NCI-H187 (cell line): ENCODE results near the gene MPL.

ENCODE experiments used
- DNase-seq, 2 experiments: peaks; one replicate each; lab custom pipeline; 2025; lab: John Stamatoyannopoulos, UW

MPL gene

DNA sequence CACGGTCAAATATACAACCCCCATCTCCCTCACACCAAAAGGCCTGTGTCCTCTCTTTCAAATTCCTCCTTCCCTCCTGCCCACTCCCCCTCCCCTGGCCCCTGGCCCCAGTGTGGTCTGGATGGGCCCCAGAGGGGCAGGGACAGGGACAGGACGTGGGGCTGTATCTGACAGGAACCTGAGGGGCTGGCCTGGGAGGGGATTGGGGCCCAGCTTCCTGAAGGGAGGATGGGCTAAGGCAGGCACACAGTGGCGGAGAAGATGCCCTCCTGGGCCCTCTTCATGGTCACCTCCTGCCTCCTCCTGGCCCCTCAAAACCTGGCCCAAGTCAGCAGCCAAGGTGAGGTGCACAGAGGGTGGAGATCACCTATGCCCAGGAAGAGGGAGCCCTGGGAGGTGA is at the start of gene MPL:
MPL (plus strand) TSS at position 231 of the 400 bp plus-strand sequence; CDS start at position 262, 31 bp downstream.
- DNase-seq = no peak

DNA sequence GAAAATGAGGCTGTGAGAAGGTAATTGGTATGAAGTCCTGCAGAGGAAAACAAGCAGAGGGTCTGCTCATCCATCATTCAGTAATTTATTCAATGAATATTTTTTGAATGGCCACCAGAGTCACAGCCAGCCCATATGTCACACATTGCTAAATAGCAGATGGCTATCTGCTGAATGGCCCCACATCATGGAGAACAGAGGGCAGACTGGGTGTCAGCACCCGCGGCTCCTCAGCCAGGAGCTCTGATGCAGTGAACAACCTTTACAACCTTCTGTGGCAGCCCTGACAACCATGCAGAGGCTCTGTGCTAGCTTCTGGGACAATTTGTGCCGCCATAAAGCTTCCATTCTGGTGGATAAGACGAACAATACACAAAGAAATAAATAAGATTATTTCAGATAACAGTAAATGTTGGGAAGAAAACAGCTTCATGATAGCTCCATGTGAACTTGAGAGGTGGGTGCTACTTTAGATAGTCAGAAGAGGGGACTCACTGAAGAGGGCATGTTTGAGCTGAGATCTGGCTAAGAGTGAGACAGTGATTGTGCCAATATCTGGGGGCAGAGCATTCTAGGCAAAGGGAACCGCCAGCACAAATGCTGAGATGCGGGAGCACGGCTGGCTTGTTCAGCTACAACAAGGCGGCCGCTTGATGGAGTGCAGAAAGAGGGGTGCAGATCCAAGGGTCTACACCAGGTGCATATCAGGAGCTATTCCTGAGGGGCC is 49.4 kb upstream of the MPL start:
- no peak for DNase-seq

DNA sequence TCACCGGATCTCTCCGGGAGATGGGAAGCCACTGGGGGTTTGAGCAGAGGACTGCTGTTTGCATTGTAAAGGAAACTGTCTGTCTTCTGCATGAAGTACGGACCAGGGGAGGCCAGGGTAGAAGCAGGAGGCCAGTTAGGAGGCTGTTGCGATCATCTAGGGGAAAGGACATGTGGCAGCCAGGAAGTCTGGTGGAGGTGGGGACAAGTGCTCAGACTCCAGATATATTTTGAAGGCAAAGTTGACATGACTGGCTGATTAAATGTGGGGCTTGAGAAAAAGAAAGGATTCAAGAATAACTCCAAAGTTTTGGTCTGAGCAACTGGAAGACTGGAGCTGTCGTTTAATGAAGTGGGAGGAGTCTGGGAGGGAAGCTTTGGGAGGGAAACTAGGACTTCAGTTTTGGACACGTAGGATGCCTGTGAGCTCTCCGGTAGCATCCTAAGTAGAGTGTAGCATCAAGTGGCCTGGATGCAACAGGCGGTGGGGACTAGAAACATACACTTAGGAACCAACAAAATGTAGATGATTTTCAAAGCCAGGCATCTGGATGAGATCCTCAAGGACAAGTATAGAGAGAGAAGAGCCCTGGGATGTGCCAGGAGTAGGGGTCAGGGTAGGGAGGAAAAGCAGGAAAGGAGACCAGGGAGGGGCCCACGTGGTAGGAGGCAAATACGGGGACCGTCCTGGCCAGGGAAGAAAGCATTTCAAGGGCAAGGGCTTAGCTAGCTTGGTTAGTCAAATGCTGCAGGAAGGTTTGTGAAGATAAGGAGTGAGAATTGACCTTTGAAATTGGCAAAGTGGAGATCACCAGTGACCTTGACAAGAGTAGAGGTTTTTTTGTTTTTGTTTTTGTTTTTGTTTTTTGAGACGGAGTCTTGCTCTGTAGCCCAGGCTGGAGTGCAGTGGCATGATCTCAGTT is 48.6 kb upstream of the MPL start:
- DNase-seq = no peak

DNA sequence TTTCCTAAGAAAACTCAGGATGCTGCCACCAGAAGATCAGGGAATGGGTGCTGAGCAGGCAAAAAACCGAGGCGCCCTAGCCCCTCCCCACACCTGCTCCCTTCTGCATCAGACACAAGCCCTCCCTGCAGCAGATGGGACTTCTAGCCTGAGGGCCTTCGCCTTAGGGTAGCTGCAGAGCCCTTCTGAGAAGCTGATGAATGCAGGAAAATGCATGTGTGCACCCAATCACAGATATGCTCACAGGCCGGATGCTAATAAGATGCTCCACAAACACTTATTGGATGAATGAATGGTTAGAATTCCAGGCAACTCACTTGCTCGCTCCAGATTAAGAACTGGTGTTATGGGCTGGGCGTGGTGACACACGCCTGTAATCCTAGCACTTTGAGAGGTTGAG is 45.4 kb upstream of the MPL start:
- DNase-seq = no peak

GRCh38 chr1:43292679-43293078 is 44.9 kb upstream of the MPL start:
- no peak for DNase-seq

DNA sequence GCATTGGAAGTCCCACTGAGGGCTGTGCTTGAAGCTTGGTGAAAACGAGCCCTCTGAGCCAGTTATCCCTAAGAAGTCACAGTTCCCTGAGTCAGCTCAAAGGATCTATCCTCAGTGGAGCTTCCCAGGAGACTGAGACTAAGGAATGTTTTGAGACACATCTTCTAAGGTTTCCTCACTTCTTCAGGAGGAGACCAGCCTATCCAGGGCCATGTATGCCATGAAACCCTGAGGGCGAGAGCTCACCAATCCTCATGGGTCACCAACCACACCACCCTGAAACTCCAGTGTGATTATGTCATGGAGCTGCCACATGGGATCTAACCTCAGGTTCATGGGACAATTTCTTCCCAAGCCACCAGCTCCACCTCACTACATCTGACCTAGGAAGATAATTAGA is 44.4 kb upstream of the MPL start:
- no peak for DNase-seq

DNA sequence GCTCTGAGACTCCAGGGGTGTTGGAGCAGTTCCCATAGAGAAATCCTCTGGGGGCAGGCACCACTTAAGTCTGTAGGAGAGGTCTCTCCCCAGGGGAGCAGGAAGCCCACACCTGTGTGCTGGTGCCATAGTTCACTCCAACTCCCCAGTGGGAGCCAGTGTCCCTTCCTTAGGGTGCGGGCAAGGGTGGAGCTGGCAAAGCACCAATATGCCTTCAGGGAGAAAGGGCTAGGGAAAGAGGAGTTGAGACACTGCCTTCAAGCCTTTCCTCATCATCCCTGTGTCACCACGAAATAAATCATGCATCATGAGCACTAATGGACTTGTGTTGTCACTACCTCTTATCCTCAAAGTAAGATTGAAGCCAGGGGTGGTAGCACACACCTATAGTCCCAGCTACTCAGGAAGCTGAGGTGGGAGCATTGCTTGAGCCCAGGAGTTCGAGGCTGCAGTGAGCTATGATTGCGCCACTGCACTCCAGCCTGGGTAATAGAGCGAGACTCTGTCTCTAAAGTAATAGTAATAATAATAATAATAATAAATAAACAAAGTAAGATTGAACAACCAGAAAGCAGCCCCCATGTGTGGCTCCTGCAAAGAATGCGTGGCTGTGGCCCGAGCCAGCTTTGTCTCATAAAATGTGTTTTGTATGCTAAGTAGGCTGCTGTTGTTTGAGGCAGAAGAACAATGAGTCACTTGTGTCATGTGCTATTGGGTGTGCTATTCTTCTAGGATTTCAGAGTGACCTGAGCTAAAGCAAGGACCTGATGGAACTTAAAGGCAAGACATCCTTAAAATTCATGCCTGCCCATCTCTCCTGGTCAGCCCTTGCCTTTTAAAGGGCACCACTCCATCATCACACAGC is 43.5 kb upstream of the MPL start:
- DNase-seq = no peak

- no peak for DNase-seq
Observed at GRCh38 chr1:43294761-43295160, 42.9 kb upstream of the MPL start.

DNA sequence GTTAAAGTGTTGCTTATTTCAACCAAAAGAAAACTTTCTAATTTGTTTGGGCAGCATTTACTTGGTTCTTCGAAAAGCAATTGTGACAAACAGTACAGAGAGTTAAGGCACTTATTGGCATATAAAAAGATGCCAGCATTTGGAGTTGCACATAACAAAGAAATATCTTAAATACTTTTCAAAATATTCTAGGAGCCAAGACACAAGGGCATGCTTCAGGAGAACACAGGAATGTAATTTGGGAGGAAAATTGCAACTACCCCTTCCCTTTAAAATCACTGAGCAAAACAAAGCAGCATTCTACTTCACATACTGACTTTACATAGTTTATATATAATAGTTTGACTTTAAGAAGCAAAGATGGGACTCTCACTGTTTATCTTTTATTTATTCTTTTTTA is 41.4 kb upstream of the MPL start:
- DNase-seq = no peak

- DNase-seq = no peak
Observed at GRCh38 chr1:43298055-43298454, 39.6 kb upstream of the MPL start.

- no peak for DNase-seq
Observed at GRCh38 chr1:43299101-43299500, 38.5 kb upstream of the MPL start.

GRCh38 chr1:43300378-43301094 is 37.1 kb upstream of the MPL start, which contains the start of gene TIE1:
Gene TIE1, plus strand, starts transcription at chr1:43300982. Its CDS starts 90 bp downstream, at chr1:43301072.
- no peak for DNase-seq

DNA sequence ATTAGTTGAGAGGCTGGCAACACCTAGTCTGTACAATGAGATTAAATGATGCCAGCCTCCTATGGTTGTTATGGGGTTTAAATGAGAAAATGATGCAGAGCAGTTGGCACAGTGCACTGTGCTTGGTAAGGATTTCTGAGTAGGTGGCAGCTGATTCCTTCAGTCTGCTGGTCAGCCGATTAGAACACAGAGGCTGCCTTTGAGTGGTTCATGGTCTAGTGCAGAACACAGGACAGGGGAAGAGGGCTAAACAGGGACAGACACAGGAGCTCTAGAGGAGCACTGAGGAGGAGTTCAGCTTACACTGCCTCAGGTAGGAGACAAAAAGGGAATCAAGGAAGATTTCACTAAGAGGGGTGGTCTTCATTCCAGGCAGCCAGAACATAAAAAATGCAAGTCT is 35.4 kb upstream of the MPL start:
- DNase-seq = no peak

DNA sequence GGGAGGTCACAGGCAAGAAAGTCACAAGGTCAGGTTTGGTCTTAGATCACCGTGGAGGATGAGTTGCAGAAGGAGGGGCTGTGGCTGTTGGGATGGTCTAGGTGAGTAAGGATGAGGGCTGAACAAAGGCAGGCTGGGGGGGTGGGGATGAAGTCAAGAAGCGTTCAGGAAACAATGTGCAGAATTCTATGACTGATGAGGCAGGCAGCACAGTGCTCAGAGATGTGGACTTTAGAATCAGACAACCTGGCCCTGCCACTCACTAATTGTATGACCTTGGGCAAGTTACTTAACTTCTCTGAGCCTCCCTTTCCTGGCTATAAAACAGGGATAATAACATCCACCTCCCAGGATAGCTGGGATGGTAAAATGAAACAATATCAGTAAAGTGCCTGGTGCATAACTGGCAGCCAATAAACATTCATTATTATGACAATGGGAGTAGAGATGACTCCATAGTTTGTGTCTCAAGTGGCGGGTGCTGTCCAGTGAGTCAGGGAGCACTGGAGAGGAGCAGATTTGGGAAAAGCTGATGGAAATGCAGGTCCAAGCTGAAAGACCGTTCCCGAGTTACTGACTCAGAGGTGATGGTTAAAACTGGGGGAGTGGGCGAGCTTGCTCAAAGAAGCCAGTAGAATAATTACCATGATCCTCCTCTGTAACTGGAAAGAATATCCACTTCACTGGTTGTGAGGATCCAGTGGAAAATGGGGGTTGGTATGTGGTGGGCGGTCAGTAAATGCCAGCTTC is 34.7 kb upstream of the MPL start:
- DNase-seq = no peak

- DNase-seq = no peak
Observed at GRCh38 chr1:43303471-43304313, 33.9 kb upstream of the MPL start.

GRCh38 chr1:43304314-43304681 is 33.3 kb upstream of the MPL start:
- no peak for DNase-seq

DNA sequence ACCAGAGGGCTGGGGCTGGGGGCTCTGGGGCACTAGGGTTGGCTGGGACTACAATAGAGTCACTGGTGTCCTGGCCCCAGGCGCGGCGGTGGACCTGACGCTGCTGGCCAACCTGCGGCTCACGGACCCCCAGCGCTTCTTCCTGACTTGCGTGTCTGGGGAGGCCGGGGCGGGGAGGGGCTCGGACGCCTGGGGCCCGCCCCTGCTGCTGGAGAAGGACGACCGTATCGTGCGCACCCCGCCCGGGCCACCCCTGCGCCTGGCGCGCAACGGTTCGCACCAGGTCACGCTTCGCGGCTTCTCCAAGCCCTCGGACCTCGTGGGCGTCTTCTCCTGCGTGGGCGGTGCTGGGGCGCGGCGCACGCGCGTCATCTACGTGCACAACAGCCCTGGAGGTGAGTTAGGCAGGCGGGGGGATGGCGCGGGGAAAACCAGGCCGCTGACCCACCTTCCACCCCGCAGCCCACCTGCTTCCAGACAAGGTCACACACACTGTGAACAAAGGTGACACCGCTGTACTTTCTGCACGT is 32.8 kb upstream of the MPL start:
- no peak for DNase-seq

- DNase-seq = no peak
Observed at GRCh38 chr1:43305461-43305860, 32.2 kb upstream of the MPL start.

GRCh38 chr1:43305926-43306687 is 31.5 kb upstream of the MPL start:
- DNase-seq = no peak
